ENCODE measurements around the gene CDH4. TPM values are rescaled to one million over a fixed set of nuclear protein-coding genes. Genes with fewer than 3 reads are reported as not detected.

Gene CDH4
- total and polyA plus RNA-seq, 9 of the 15 experiments (the other 6 are each of a cell fraction or from before 2014, with no cell fraction given) = 0.04 TPM; not detected in 8

DNA sequence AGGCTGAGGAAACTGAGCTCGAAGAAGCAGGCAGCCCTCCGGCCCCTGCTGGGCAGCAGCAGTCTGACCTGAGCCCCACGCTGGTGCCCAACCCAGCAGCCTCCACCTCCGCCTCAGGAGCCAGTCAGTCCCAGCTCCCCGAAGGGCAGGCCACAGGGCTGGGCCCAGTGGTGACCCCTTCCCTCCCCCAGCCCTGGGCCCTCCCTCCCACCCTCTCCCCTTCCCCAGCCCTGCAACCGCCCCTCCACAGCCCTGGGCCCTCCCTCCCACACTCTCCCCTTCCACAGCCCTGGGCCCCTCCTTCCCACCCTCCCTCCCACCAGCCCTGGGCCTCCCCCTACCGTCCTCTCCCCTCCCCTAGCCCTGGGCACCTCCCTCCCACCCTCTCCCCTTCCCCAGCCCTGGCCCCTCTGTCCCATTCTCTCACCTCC, 698.6 kb downstream of the CDH4 start:
- Histone ChIP-seq H2AFZ (ENCODE audit: low read depth, low read length) (no peak overlapping the region), H3K4me2 (ENCODE audit: insufficient read depth, low read length) (no peak overlapping the region), H3K79me2 (ENCODE audit: control insufficient read depth, insufficient read depth, low read length) (no peaks in the 10 kb centered on the region), H3K4me1 (replicated peaks in 1 of 2; ENCODE audit: control insufficient read depth in 2 of 2, insufficient read depth in 2 of 2, low read length in 2 of 2) (no peaks in the 10 kb centered on the region; a peak in 1 of 5 replicates), H3K36me3 (ENCODE audit: control insufficient read depth, insufficient read depth, low read length) (no peaks in the 10 kb centered on the region), H3K27ac (ENCODE audit: extremely low read depth, low read depth, low read length) (no peak overlapping the region), H4K20me1 (replicated peaks; ENCODE audit: control insufficient read depth, insufficient read depth, low read length) (no peaks in the 10 kb centered on the region; the same call in 1 of the 2 replicates), H3K27me3 (ENCODE audit: control insufficient read depth in 2 of 2, insufficient read depth in 2 of 2, low read length in 2 of 2) (peaks cover 0 to 16% of the 10 kb centered on the region in 2 experiments; a peak in 3 of 5 replicates), H3K4me3 (no peak overlapping the region), H3K9me3 (replicated peaks; ENCODE audit: control insufficient read depth, insufficient read depth, low read depth, low read length) (no peaks in the 10 kb centered on the region), H3K9me1 (ENCODE audit: control insufficient read depth, insufficient read depth, low read length) (no peaks in the 10 kb centered on the region), H3K9ac (ENCODE audit: insufficient read depth in 1 of 2, low read depth in 2 of 2, low read length in 2 of 2) (no peak overlapping the region)
- no peak for FAIRE-seq
- 8% methylated on average over 2 of the region's 7 CpGs for WGBS (ENCODE audit: insufficient coverage, low coverage, missing lambda C conversion rate)
- in situ Hi-C loops (cut with MboI) (no loop called here), intact Hi-C loops (cut with micrococcal nuclease) (no loop called here)
- ATAC-seq = no peak
- DNase-seq (ENCODE audit: extremely low read depth in 1 of 4, low spot score in 3 of 4) = no peak
- no peak for TF ChIP-seq CXXC5 (CRISPR knock-in tag; IDR thresholded peaks at IDR 0.05)
- TF ChIP-seq TEAD4 (IDR thresholded peaks at IDR 0.05; ENCODE audit: low read length) = no peak
- no peak for TF ChIP-seq TEAD4 (CRISPR knock-in tag; IDR thresholded peaks at IDR 0.05; ENCODE audit: borderline replicate concordance)
- TF ChIP-seq BRD4 (IDR thresholded peaks at IDR 0.05) = no peak
- TF ChIP-seq TARDBP (IDR thresholded peaks at IDR 0.05) = no peak
- no peak for TF ChIP-seq MBD1 (CRISPR knock-in tag; IDR thresholded peaks at IDR 0.05)
- TF ChIP-seq ERF (CRISPR knock-in tag; IDR thresholded peaks at IDR 0.05) = no peak
- no peak for TF ChIP-seq HMGN3 (IDR thresholded peaks at IDR 0.05; ENCODE audit: borderline replicate concordance, extremely low read depth, insufficient read length, low read depth, low read length)
- no peak for TF ChIP-seq ZNF583 (CRISPR knock-in tag; IDR thresholded peaks at IDR 0.05)
- TF ChIP-seq KDM4B (IDR thresholded peaks at IDR 0.05; ENCODE audit: borderline replicate concordance in 2 of 2, low read depth in 1 of 2) = no peak
- no peak for TF ChIP-seq HOXB6 (CRISPR knock-in tag; IDR thresholded peaks at IDR 0.05; ENCODE audit: borderline replicate concordance)
- TF ChIP-seq SNIP1 (IDR thresholded peaks at IDR 0.05; ENCODE audit: low read depth) = no peak
- POLR2A ChIA-PET = no interaction called here
- CTCF ChIA-PET (ENCODE audit: low intra/inter-chr PET ratio) = no interaction called here
- no TSS peak for BruUV-seq (replicated peaks)
